G401 (cell line): ENCODE data around the gene C9. TPM values are rescaled to one million over a fixed set of nuclear protein-coding genes. Genes with fewer than 3 reads are reported as not detected.
"Not testable (repeated sequence)": the region's sequence is repeated elsewhere in the genome, so short reads cannot be mapped to it uniquely, and the experiment has no call there.

ENCODE experiments used
- DNase-seq: peaks from one replicate; pipeline ENCODE4 v3.0.0-alpha.2; 2015; ENCODE audit warnings: low spot score
- in situ Hi-C: cut with HindIII; loops from 2 replicates; pipeline ENCODE4 v1.10.0; 2016; ENCODE audit warnings: low sequenced_read_pairs, mixed read lengths
- total RNA-seq: library from RNA; depleted of rRNA; stranded (reverse); fragments of >200 nt; shearing (Covaris generic); gene quantifications from 2 replicates; pipeline ENCODE4 v1.2.3, GENCODE V29; 2014

Gene C9
- total RNA-seq, 1 experiment from 2014 or later, result not detected

GRCh38 chr5:39273314-39273954, 90.9 kb downstream of the C9 start:
- no peak for DNase-seq
- in situ Hi-C loops, result no loop called here

GRCh38 chr5:39272869-39273231, 91.4 kb downstream of the C9 start:
- in situ Hi-C loops, DNase-seq: not testable (repeated sequence)

DNA sequence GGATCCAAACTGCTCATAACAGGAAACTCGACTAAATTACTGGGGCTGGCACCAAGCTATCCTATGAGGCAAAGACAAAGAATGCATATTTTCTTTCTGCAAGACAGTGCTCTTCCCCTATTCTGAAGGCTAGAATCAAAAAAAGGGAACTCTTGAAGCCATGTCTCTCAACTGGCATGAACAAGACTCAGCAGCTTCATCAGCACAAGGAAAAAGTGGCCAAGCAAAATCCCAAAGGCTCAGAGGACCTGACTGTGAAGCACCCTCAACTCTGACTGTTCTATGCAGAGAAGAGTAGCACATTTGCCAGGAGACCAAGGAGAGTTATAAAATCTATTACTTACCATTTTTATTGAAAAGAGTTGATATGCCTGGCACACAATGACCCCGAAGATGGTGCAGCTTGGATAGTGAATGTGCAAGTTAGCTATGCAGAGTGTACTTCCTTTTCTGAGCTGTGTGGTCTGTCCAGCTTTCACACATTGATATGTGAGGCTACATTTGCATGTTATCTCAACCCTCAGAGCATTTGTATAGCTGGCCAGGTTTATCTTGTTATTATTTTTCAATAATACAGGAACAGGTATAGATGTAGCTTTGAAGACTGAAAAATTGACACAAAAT, 94.0 kb downstream of the C9 start:
- in situ Hi-C loops, result no loop called here
- DNase-seq, result no peak

- in situ Hi-C loops, result no loop called here
- DNase-seq, result no peak
Measured at GRCh38 chr5:39267186-39267585, 97.1 kb downstream of the C9 start.

DNA sequence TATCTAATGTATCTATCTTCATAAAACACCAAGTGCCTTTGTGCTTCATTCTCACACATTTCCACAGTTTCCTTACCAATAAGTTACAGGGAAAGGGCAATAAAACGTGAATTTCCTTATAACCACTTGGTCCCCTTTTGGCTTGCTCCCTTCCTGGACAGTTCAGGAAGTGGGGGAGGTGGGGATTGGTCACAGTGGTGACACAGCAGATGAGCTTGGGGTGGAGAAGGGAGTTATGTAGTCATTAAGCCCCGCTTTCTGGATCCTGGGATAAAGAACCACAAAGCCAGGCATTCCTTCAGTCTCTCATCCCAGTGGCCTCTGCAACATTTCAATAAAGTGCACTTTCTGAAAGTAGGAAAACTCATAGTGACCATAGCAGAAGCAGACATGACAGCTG, 97.9 kb downstream of the C9 start:
- DNase-seq, result no peak
- in situ Hi-C loops, result no loop called here

DNA sequence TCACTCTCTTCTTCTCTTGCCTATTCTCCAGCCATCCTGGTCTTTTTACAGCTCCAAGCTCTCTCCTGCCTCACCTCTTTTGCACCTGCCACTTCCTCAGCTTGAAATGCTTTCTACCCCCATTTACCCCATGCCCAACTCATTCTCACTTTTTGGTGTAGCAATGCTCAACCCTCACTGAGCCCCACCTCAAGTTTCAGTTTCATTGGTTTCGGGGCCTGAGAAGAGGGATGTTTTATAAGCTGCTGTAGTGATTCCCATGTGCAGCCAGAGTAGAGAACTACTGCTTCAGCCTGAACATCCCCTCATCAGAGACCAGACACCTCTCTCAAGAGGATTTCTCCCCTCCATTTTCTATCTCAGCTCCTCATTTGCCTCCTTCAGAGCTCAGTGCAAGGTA, 99.8 kb downstream of the C9 start:
- no peak for DNase-seq
- in situ Hi-C loops, result no loop called here

DNA sequence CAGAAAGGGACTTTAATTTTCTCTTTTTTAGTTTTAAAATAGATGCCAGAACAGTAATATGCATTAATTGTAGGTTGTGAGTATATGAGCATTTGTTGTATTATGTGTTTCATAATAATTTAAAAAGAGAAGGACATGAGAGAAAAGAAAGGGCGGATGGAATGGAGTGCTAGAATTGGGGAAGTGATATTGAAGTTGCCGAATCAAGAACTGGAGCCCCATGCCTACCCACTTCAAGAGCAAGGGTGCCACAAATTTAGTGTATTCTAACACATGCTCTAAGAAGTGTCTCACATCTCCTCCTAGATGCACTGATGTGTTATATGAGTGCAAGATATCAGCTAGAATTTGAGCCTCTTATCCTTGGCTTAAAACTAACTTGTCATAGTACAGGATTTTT, 101.3 kb downstream of the C9 start:
- no peak for DNase-seq
- in situ Hi-C loops, result no loop called here

GRCh38 chr5:39260095-39260494, 104.2 kb downstream of the C9 start:
- in situ Hi-C loops, result no loop called here
- no peak for DNase-seq

GRCh38 chr5:39257554-39257953, 106.7 kb downstream of the C9 start:
- no peak for DNase-seq
- in situ Hi-C loops, result no loop called here

GRCh38 chr5:39256477-39257235, 107.6 kb downstream of the C9 start:
- in situ Hi-C loops, result no loop called here
- no peak for DNase-seq

DNA sequence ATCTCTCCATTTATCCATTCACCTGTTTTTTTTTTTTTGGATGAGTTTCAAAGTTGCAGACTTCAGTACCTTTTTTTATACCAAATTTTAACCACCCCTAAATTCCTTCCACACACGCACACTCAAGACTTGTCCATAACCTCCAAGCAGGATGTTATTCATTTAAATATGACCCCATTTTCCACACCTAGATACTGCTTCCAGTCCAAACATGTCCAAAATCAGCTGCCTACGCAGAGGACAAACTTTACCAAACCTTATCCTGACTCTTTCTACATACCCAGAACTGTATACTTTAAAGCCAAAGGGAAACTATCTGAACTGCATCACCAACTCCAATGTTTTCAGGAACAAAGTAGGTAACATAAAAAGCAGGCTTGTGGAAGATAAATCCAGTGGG, 108.9 kb downstream of the C9 start:
- in situ Hi-C loops, result no loop called here
- no peak for DNase-seq

GRCh38 chr5:39254671-39255070, 109.6 kb downstream of the C9 start:
- DNase-seq, result no peak
- in situ Hi-C loops, result no loop called here

- in situ Hi-C loops, result no loop called here
- DNase-seq, result no peak
Measured at GRCh38 chr5:39253196-39253595, 111.1 kb downstream of the C9 start.

DNA sequence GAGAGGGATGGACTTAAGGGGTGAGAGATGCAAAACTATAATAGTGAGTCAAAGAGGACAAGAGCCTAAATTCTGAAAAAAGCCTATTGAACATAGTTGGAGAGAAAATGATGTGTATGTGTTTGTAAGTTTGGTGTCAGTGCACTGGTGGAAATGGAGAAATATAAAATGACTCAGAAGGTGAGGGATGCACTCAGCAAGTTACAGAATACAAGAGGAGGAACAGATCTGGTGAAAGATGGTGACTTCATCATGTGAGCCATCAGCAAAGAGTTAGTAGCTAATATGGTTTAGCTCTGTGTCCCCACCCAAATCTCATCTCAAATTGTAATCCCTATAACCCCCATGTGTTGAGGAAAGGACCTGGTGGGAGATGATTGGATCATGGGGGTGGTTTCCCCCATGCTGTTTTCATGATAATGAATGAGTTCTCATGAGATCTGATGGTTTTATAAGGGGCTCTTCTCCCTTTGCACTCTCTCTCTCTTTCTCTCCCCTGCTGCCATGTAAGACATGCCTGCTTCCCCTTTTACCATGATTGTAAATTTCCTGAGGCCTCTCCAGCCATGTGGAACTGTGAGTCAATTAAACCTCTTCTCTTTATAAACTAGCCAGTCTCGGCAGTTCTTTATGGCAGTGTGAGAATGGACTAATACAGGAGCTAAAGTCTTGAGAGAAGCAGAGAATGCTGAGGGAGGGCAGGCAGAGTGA, 114.6 kb downstream of the C9 start:
- in situ Hi-C loops, result no loop called here

GRCh38 chr5:39249069-39249468, 115.2 kb downstream of the C9 start:
- in situ Hi-C loops, result no loop called here
- no peak for DNase-seq

More for the DNA sequence above, 114.6 kb downstream of the C9 start:
- no peak for DNase-seq

DNA sequence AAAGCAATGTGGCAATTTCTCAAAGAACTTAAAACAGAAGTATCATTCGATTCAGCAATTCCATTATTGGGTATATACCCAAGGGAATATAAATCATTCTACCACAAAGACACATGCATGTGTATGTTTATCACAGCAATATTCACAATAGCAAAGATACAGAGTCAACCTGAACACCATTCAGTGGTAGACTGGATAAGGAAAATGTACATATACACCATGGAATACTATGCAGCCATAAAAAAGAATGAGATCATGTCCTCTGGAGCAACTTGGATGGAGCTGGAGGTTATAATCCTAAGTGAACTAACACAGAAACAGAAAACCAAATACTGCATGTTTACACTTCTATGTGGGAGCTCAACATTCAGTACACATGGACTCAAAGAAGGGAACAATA, 123.5 kb downstream of the C9 start:
- DNase-seq, result no peak
- in situ Hi-C loops, result no loop called here

GRCh38 chr5:39238366-39239105, 125.8 kb downstream of the C9 start:
- no peak for DNase-seq
- in situ Hi-C loops, result no loop called here

DNA sequence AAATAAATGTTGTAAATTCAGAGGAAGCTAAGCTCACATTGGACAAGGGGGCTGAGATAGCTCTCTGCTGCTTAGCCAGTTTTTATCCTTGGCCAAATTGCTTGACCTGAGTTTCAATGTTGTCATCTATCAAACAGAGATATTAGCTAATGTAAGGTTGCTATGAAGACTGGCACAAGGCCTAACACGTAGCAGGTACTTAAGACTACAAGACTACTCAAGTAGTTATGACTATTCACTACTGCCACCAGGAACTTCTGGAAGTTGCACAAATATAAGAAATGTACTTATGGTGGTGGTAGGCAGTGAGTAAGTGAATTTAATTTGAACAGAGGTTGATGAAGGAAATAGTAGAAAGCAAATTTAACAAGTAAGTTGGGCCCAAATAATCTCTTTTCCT, 127.6 kb downstream of the C9 start:
- in situ Hi-C loops, result no loop called here
- DNase-seq, result no peak

DNA sequence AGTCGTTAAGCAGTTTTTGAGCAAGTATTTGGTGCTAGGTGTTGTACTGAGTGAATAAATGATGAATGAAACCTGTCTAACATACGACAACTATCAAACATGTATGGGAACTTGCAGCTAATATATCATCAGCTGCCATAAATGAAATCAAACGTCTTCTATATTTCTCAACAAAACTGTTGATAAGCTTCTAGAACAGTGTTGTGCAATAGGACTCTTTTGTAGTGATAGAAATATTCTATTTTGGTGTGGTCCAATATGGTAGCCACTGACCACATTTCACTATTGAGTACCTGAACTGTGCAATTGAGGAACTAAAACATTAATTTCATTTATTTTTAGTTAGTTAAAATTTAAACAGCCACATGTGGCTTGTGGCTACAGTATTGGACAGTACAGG, 128.6 kb downstream of the C9 start:
- in situ Hi-C loops, result no loop called here
- no peak for DNase-seq
